ENCODE measurements around the gene PGGT1B. TPM values are rescaled to one million over a fixed set of nuclear protein-coding genes. Genes with fewer than 3 reads are reported as not detected.

Gene PGGT1B
- total and polyA plus RNA-seq, 7 donors, result 5.4 to 18.3 (median 11.4) TPM

DNA sequence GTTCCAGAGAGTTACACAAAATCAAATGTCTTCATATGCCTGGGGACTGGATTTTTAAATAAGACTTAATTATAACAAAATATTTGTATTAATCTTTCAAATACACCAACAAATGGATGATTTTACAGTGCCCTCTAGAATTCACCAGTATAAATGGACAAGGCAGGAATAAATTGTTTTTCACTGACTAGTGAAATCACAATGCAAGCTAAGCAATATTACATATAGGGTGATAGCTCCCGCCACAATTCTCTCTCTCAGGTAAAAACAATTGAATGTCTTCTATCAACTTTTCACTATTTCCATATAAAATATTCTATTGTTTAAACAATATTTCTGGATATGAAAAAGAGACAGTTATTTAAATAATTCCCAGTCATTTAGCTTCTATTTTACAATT, 41.8 kb upstream of the PGGT1B start:
- no peak overlapping the region for H3K27ac ChIP-seq
- no peak overlapping the region for H3K4me3 ChIP-seq
- no peaks in the 10 kb centered on the region for H3K4me1 ChIP-seq
- TF ChIP-seq POLR2A (IDR thresholded peaks at IDR 0.05), result no peak
- no peak for TF ChIP-seq EP300 (IDR thresholded peaks at IDR 0.05)
- TF ChIP-seq, protein P1, sequence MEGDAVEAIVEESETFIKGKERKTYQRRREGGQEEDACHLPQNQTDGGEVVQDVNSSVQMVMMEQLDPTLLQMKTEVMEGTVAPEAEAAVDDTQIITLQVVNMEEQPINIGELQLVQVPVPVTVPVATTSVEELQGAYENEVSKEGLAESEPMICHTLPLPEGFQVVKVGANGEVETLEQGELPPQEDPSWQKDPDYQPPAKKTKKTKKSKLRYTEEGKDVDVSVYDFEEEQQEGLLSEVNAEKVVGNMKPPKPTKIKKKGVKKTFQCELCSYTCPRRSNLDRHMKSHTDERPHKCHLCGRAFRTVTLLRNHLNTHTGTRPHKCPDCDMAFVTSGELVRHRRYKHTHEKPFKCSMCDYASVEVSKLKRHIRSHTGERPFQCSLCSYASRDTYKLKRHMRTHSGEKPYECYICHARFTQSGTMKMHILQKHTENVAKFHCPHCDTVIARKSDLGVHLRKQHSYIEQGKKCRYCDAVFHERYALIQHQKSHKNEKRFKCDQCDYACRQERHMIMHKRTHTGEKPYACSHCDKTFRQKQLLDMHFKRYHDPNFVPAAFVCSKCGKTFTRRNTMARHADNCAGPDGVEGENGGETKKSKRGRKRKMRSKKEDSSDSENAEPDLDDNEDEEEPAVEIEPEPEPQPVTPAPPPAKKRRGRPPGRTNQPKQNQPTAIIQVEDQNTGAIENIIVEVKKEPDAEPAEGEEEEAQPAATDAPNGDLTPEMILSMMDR (IDR thresholded peaks at IDR 0.05), result no peak
- no peak for TF ChIP-seq POLR2AphosphoS5 (IDR thresholded peaks at IDR 0.05)
- WGBS, 2 donors, result 95 to 98% methylated on average over 1 of the region's 1 CpG
- H3K27me3 ChIP-seq, result peaks cover 0 to 12% (median 0%) of the 10 kb centered on the region in 3 donors
- intact Hi-C loops (cut with DNase I), result no loop called here
- no peak for DNase-seq
- no peaks in the 10 kb centered on the region for H3K36me3 ChIP-seq
- no peaks in the 10 kb centered on the region for H3K9me3 ChIP-seq

DNA sequence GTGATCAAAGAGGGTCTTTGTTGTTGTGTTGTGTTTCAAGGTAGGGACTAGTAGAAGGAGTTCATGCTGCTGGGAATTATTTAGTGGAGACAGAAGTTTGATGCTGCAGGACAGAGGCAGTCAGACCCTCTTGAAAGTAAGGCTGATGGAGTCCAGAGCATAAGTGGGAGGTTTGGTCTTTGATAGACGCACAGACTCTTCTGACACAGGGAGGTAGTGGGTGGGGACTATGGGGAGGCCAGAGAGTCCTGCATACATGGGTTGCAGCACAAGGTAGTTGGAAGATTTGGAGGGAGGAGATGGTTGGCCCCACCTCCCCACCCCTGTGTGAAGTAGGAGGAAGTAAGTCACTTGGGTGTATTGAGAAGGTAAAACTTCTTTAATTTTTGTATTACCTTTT, 36.1 kb upstream of the PGGT1B start:
- Histone ChIP-seq H3K36me3 (no peaks in the 10 kb centered on the region), H3K9me3 (no peaks in the 10 kb centered on the region), H3K27me3 (no peaks in the 10 kb centered on the region), H3K27ac (no peak overlapping the region), H3K4me3 (no peak overlapping the region), H3K4me1 (peaks cover 0 to 12% (median 6%) of the 10 kb centered on the region in 4 donors)
- WGBS, 2 donors, result 65 to 74% methylated on average over 1 of the region's 1 CpG
- DNase-seq, result no peak
- TF ChIP-seq EP300 (IDR thresholded peaks at IDR 0.05) (no peak), POLR2A (IDR thresholded peaks at IDR 0.05) (no peak), POLR2AphosphoS5 (IDR thresholded peaks at IDR 0.05) (no peak)
- TF ChIP-seq, protein P1 (IDR thresholded peaks at IDR 0.05), result no peak
- intact Hi-C loops (cut with DNase I), result loop anchor here (10.0 kb wide), 1 partner anchor 546 kb away; the partner anchor contains the start of genes AP3S1 and ATG12

DNA sequence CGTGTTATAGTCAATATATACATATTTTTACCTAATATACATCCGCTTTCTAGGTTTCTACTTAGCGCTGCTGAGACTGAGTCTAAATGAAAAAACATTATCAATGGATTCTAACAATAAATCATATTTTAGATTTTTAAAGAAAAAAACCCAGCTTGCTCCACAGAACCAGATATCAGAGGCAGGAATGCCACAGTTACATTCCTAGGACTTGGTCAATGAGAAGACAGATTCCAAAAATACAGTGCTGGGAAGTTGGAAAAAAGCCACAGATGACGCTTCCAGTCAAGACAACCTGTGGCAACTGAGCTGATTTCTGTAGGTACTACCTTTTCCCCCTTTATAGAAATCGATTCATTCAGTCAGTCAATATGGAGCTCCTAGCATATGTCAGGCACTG, 34.4 kb upstream of the PGGT1B start:
- TF ChIP-seq POLR2AphosphoS5 (IDR thresholded peaks at IDR 0.05), result no peak
- TF ChIP-seq POLR2A (IDR thresholded peaks at IDR 0.05), result no peak
- TF ChIP-seq, protein P1 (IDR thresholded peaks at IDR 0.05), result no peak
- TF ChIP-seq EP300 (IDR thresholded peaks at IDR 0.05), result no peak
- intact Hi-C loops (cut with DNase I), result loop anchor here (2.0 to 10.0 kb wide), 2 partner anchors 34 to 548 kb away; partner anchors contain the start of genes AP3S1, ATG12 and PGGT1B
- DNase-seq, result no peak
- H3K27ac ChIP-seq, result no peak overlapping the region
- H3K27me3 ChIP-seq, result no peaks in the 10 kb centered on the region
- H3K36me3 ChIP-seq, result no peaks in the 10 kb centered on the region
- peak overlapping the region; percentile 72 to 91 (median 82) for H3K4me3 ChIP-seq
- peaks cover 0 to 12% (median 6%) of the 10 kb centered on the region in 4 donors for H3K4me1 ChIP-seq
- no peaks in the 10 kb centered on the region for H3K9me3 ChIP-seq
- 25 to 60% methylated on average over 5 of the region's 5 CpGs for WGBS, 2 donors

DNA sequence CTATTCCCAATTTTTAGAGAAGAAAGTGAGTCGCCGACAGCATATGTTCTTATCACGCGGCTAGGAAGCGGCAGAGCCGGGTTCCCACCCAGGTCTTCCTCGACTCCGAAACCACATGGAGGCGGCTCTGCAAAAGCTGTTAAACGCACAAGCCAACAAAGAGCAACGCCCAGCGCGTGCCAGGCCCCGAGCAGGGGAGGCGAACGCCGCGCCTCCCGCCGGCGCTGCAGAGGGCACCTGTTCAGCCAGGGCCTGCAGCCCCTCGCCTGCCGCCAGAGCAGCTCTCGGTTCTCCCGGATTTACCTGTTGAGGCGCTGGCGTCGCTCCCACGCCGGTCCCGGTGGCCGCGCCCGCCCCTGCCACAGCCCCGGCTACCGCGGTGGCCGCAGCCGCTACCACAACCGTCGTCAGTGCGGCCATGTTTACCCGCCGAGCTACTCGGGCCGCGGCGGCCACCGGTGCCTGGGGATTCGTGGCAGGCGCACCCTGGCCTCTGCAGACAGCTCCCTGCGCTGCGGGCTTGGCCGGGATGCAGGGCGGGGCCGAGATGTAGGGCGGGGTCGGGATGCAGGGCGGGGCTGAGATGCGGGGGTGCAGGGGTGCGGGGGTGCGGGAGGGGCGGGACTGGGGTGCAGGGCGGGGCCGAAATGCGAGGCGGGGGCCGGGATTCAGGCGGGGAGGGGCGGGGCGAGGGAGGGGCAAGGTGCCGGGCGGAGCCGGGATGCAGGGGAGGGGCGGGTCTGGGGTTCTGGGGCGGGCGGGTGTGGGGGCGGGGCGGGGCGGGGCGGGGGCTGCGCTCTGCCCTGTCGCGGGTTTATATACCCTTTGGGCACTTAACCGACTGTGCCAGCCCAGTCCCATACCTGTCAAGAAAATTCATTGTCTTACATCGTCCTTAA, 33.7 kb upstream of the PGGT1B start, which contains the start of gene CCDC112:
TSS of gene CCDC112 (minus strand) at position 531 of the 899 bp plus-strand sequence. CDS start at position 420, 111 bp downstream.
- 1% methylated on average over 80 to 84 of the region's 86 CpGs for WGBS, 2 donors
- peak within 1 kb of the TSS; percentile 64 to 76 (median 69) for H3K27ac ChIP-seq
- TF ChIP-seq EP300 (IDR thresholded peaks at IDR 0.05) (no peak), POLR2A (IDR thresholded peaks at IDR 0.05) (peak in 1 of 2 donors; percentile 12), POLR2AphosphoS5 (IDR thresholded peaks at IDR 0.05) (peak; percentile 41 to 65 (median 57))
- TF ChIP-seq, protein P1 (IDR thresholded peaks at IDR 0.05), result no peak
- no peaks in the 10 kb centered on the region for H3K9me3 ChIP-seq
- H3K4me3 ChIP-seq, result peak within 1 kb of the TSS; percentile 72 to 91 (median 82)
- no peaks in the 10 kb centered on the region for H3K36me3 ChIP-seq
- intact Hi-C loops (cut with DNase I), result loop anchor here (2.0 to 10.0 kb wide), 2 partner anchors 34 to 548 kb away; partner anchors contain the start of genes AP3S1, ATG12 and PGGT1B
- DNase-seq, result peak; percentile 89
- peaks cover 0 to 12% (median 6%) of the 10 kb centered on the region in 4 donors for H3K4me1 ChIP-seq
- no peaks in the 10 kb centered on the region for H3K27me3 ChIP-seq

All from sigmoid colon (tissue), 7 donors.